ENCODE results near the gene NCKAP5L.
"Not testable (repeated sequence)": the region's sequence is repeated elsewhere in the genome, so short reads cannot be mapped to it uniquely, and the experiment has no call there.

Gene NCKAP5L

GRCh38 chr12:49783917-49784676 lies 44.1 kb downstream of the NCKAP5L start:
- in situ Hi-C loops (cut with HindIII; ENCODE audit: low sequenced_read_pairs): no loop called here

GRCh38 chr12:49780914-49781313 lies 47.3 kb downstream of the NCKAP5L start:
- in situ Hi-C loops (cut with HindIII; ENCODE audit: low sequenced_read_pairs): not testable (repeated sequence)

- in situ Hi-C loops (cut with HindIII; ENCODE audit: low sequenced_read_pairs): no loop called here
Observed at GRCh38 chr12:49779581-49779980, 48.6 kb downstream of the NCKAP5L start.

- in situ Hi-C loops (cut with HindIII; ENCODE audit: low sequenced_read_pairs): no loop called here
Observed at GRCh38 chr12:49777800-49778748, 50.1 kb downstream of the NCKAP5L start.

- in situ Hi-C loops (cut with HindIII; ENCODE audit: low sequenced_read_pairs): no loop called here
Observed at GRCh38 chr12:49777341-49777740, 50.9 kb downstream of the NCKAP5L start.

GRCh38 chr12:49776858-49777257 lies 51.4 kb downstream of the NCKAP5L start:
- in situ Hi-C loops (cut with HindIII; ENCODE audit: low sequenced_read_pairs): no loop called here

GRCh38 chr12:49776413-49776812 lies 51.8 kb downstream of the NCKAP5L start:
- in situ Hi-C loops (cut with HindIII; ENCODE audit: low sequenced_read_pairs): no loop called here

GRCh38 chr12:49773102-49773501 lies 55.1 kb downstream of the NCKAP5L start:
- in situ Hi-C loops (cut with HindIII; ENCODE audit: low sequenced_read_pairs): not testable (repeated sequence)

GRCh38 chr12:49767333-49767732 lies 60.9 kb downstream of the NCKAP5L start:
- in situ Hi-C loops (cut with HindIII; ENCODE audit: low sequenced_read_pairs): loop anchor here (5.0 kb wide), 1 partner anchor 70 kb away; no protein-coding TSS in a partner anchor

GRCh38 chr12:49766115-49766455 lies 62.1 kb downstream of the NCKAP5L start:
- in situ Hi-C loops (cut with HindIII; ENCODE audit: low sequenced_read_pairs): loop anchor here (5.0 kb wide), 1 partner anchor 71 kb away; no protein-coding TSS in a partner anchor

GRCh38 chr12:49764126-49764525 lies 64.1 kb downstream of the NCKAP5L start:
- in situ Hi-C loops (cut with HindIII; ENCODE audit: low sequenced_read_pairs): no loop called here

- in situ Hi-C loops (cut with HindIII; ENCODE audit: low sequenced_read_pairs): no loop called here
Observed at GRCh38 chr12:49763006-49763591, 65.1 kb downstream of the NCKAP5L start.

- in situ Hi-C loops (cut with HindIII; ENCODE audit: low sequenced_read_pairs): no loop called here
Observed at GRCh38 chr12:49762468-49762847, 65.8 kb downstream of the NCKAP5L start.

- in situ Hi-C loops (cut with HindIII; ENCODE audit: low sequenced_read_pairs): no loop called here
Observed at GRCh38 chr12:49761677-49762467, 66.3 kb downstream of the NCKAP5L start.

GRCh38 chr12:49750996-49751393 lies 77.2 kb downstream of the NCKAP5L start:
- in situ Hi-C loops (cut with HindIII; ENCODE audit: low sequenced_read_pairs): loop anchor here (5.0 kb wide), 2 partner anchors 56 to 109 kb away; no protein-coding TSS in a partner anchor

- in situ Hi-C loops (cut with HindIII; ENCODE audit: low sequenced_read_pairs): loop anchor here (5.0 kb wide), 2 partner anchors 57 to 108 kb away; no protein-coding TSS in a partner anchor
Observed at GRCh38 chr12:49750027-49750995, 77.9 kb downstream of the NCKAP5L start.

GRCh38 chr12:49748800-49749199 lies 79.4 kb downstream of the NCKAP5L start:
- in situ Hi-C loops (cut with HindIII; ENCODE audit: low sequenced_read_pairs): no loop called here

GRCh38 chr12:49748306-49748705 lies 79.9 kb downstream of the NCKAP5L start:
- in situ Hi-C loops (cut with HindIII; ENCODE audit: low sequenced_read_pairs): no loop called here

GRCh38 chr12:49744363-49744885 lies 83.8 kb downstream of the NCKAP5L start:
- in situ Hi-C loops (cut with HindIII; ENCODE audit: low sequenced_read_pairs): no loop called here

All from endothelial cell of hepatic sinusoid (primary cell).